Tibial nerve (tissue), 3 donors: ENCODE measurements around the gene C1QC.

Experiments used
- CTCF ChIP-seq, 5 experiments: fragments of 200-600 bp in 3 of 5; fragments of 450-650 bp in 2 of 5; sonication (generic) in 3 of 5; IDR thresholded peaks; one replicate each; pipeline ENCODE4 v1.5.1; 2016 to 2019; ENCODE audit warnings: antibody characterized with exemption in 5 of 5, mild to moderate bottlenecking in 3 of 5, moderate library complexity in 2 of 5
- POLR2A ChIP-seq, 2 donors: fragments of 450-650 bp; IDR thresholded peaks; one replicate each; pipeline ENCODE4 v1.6.1; 2017; ENCODE audit warnings: antibody characterized with exemption in 2 of 2, mild to moderate bottlenecking in 2 of 2, moderate library complexity in 2 of 2

- TF ChIP-seq CTCF (IDR thresholded peaks at IDR 0.05) (no peak), POLR2A (IDR thresholded peaks at IDR 0.05) (no peak)
Observed at GRCh38 chr1:22696610-22697009, 53.2 kb downstream of the C1QC start.
